OCI-LY3 (cell line): ENCODE measurements around the gene TMBIM6.

Source experiments
- EZH2phosphoT487 ChIP-seq: fragments of 200-600 bp; shearing (Covaris generic); IDR thresholded peaks from 2 replicates; pipeline ENCODE4 v1.6.1; 2018; ENCODE audit warnings: antibody characterized with exemption, mixed run types, low read depth
- TF ChIP-seq, protein P1 (sequence below): fragments of 200-600, 300-600 bp; sonication (generic); IDR thresholded peaks from 2 replicates; pipeline ENCODE4 v1.5.1; 2014; ENCODE audit warnings: antibody characterized with exemption, low read length, low read depth

DNA sequence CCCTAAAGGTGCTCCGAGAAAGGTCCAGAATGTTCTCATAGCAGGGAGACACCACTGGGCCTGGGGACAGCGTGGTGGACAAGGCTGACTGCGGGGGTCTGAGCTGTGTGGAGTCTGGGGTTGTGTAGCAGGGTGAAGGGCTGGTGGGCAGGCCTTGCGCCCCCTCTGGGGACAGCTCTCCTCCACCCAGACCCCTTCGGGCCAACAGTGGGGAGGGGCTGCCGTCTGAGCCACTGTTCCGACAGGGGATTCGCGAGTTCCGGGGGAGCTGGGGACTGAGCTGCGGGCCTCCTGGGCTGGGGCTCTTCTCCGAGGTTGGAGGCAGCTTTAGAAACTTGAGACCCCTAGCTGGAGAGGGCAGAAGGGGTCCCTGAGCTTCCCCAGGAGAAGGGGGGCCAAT lies 54.8 kb downstream of the TMBIM6 start:
- TF ChIP-seq, protein P1, sequence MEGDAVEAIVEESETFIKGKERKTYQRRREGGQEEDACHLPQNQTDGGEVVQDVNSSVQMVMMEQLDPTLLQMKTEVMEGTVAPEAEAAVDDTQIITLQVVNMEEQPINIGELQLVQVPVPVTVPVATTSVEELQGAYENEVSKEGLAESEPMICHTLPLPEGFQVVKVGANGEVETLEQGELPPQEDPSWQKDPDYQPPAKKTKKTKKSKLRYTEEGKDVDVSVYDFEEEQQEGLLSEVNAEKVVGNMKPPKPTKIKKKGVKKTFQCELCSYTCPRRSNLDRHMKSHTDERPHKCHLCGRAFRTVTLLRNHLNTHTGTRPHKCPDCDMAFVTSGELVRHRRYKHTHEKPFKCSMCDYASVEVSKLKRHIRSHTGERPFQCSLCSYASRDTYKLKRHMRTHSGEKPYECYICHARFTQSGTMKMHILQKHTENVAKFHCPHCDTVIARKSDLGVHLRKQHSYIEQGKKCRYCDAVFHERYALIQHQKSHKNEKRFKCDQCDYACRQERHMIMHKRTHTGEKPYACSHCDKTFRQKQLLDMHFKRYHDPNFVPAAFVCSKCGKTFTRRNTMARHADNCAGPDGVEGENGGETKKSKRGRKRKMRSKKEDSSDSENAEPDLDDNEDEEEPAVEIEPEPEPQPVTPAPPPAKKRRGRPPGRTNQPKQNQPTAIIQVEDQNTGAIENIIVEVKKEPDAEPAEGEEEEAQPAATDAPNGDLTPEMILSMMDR, result no peak
- no peak for TF ChIP-seq EZH2phosphoT487
